Smooth muscle cell (in vitro differentiated cells): ENCODE measurements around the gene LPCAT1. TPM values are rescaled to one million over a fixed set of nuclear protein-coding genes. Genes with fewer than 3 reads are reported as not detected.

Experiments
- DNase-seq: peaks from one replicate; lab custom pipeline; 2025; ENCODE audit not compliant: unreplicated experiment; lab: John Stamatoyannopoulos, UW
- H2AFZ ChIP-seq: fragments of 200-600 bp; sonication (generic); 2 replicates; pipeline ENCODE4 v1.6.0; 2016; ENCODE audit warnings: antibody characterized with exemption, low read depth, mild to moderate bottlenecking
- H3F3A ChIP-seq: fragments of 200-600 bp; sonication (generic); 2 replicates; pipeline ENCODE4 v1.6.0; 2017; ENCODE audit warnings: antibody characterized with exemption, low read depth
- H3K27ac ChIP-seq: fragments of 200-600 bp; sonication (generic); 2 replicates; pipeline ENCODE4 v1.5.1; 2016; ENCODE audit warnings: low read depth, mild to moderate bottlenecking
- H3K27me3 ChIP-seq: fragments of 200-600 bp; sonication (generic); 2 replicates; pipeline ENCODE4 v1.6.1; 2016; ENCODE audit warnings: low read depth, mild to moderate bottlenecking
- H3K36me3 ChIP-seq: fragments of 200-600 bp; sonication (generic); 2 replicates; pipeline ENCODE4 v1.5.1; 2016; ENCODE audit warnings: low read depth
- H3K4me1 ChIP-seq: fragments of 200-600 bp; sonication (generic); 2 replicates; pipeline ENCODE4 v1.5.1; 2016; ENCODE audit warnings: low read depth
- H3K4me2 ChIP-seq: fragments of 200-600 bp; sonication (generic); 2 replicates; pipeline ENCODE4 v1.6.0; 2016; ENCODE audit warnings: mild to moderate bottlenecking
- H3K4me3 ChIP-seq: fragments of 200-600 bp; sonication (generic); 2 replicates; pipeline ENCODE4 v1.5.1; 2016; ENCODE audit warnings: mild to moderate bottlenecking
- H3K79me2 ChIP-seq: fragments of 200-600 bp; sonication (generic); 2 replicates; pipeline ENCODE4 v1.6.0; 2016; ENCODE audit warnings: low read depth, mild to moderate bottlenecking
- H3K9ac ChIP-seq: fragments of 200-600 bp; sonication (generic); 2 replicates; pipeline ENCODE4 v1.6.0; 2016; ENCODE audit warnings: low read depth
- H3K9me3 ChIP-seq: fragments of 200-600 bp; sonication (generic); replicated peaks from 2 replicates; pipeline ENCODE4 v1.5.1; 2016; ENCODE audit warnings: low read depth
- H4K20me1 ChIP-seq: fragments of 200-600 bp; sonication (generic); 2 replicates; pipeline ENCODE4 v1.6.0; 2016; ENCODE audit warnings: low read depth
- CTCF ChIP-seq: fragments of 200-600 bp; sonication (generic); IDR thresholded peaks from 2 replicates; pipeline ENCODE4 v1.5.1; 2017; ENCODE audit warnings: borderline replicate concordance, mild to moderate bottlenecking, antibody characterized with exemption; ENCODE audit not compliant: insufficient read depth, poor library complexity, severe bottlenecking
- WGBS: methylation state at CpG from one replicate; pipeline ENCODE4 v1.1.7; 2016; ENCODE audit warnings: low lambda C conversion rate; 5-methylcytosine and 5-hydroxymethylcytosine counted together
- polyA plus RNA-seq: library from polyadenylated mRNA; unstranded; fragments of >200 nt; fragmentation: Nextera tagmentation; extraction: Ambion mirVana; gene quantifications from 2 replicates; pipeline ENCODE4 v1.2.1, GENCODE V29; 2016
- total RNA-seq: library from RNA; depleted of rRNA; stranded (reverse); fragments of >200 nt; gene quantifications from 2 replicates; pipeline ENCODE4 v1.2.3, GENCODE V29; 2014

LPCAT1 gene
- total and polyA plus RNA-seq, 2 experiments from 2014 or later: 42.7 to 50.1 TPM

- Histone ChIP-seq H3K27me3 (no peaks in the 10 kb centered on the region), H4K20me1 (no peaks in the 10 kb centered on the region), H3F3A (no peaks in the 10 kb centered on the region), H3K4me1 (no peaks in the 10 kb centered on the region), H2AFZ (no peak overlapping the region), H3K9me3 (no peaks in the 10 kb centered on the region), H3K27ac (no peak overlapping the region), H3K9ac (no peak overlapping the region), H3K4me3 (no peak overlapping the region), H3K36me3 (no peaks in the 10 kb centered on the region), H3K79me2 (no peaks in the 10 kb centered on the region), H3K4me2 (no peak overlapping the region)
- DNase-seq: no peak
- WGBS: 79% methylated on average over 6 of the region's 6 CpGs
- TF ChIP-seq CTCF: no peak
Observed at GRCh38 chr5:1558944-1559343, 35.2 kb upstream of the LPCAT1 start.

- H3K27me3 ChIP-seq: no peaks in the 10 kb centered on the region
- H3K9me3 ChIP-seq: no peaks in the 10 kb centered on the region
- no peak for TF ChIP-seq CTCF
- peaks cover 4% of the 10 kb centered on the region for H3K4me1 ChIP-seq
- no peaks in the 10 kb centered on the region for H3K79me2 ChIP-seq
- H3K36me3 ChIP-seq: no peaks in the 10 kb centered on the region
- H3F3A ChIP-seq: no peaks in the 10 kb centered on the region
- no peak overlapping the region for H3K27ac ChIP-seq
- H3K4me2 ChIP-seq: no peak overlapping the region
- no peak overlapping the region for H3K4me3 ChIP-seq
- no peak overlapping the region for H3K9ac ChIP-seq
- H2AFZ ChIP-seq: no peak overlapping the region
- H4K20me1 ChIP-seq: no peaks in the 10 kb centered on the region
- DNase-seq: no peak
- 89% methylated on average over 22 of the region's 22 CpGs for WGBS
Observed at GRCh38 chr5:1557114-1557873, 33.5 kb upstream of the LPCAT1 start.

- H3K79me2 ChIP-seq: no peaks in the 10 kb centered on the region
- no peaks in the 10 kb centered on the region for H3F3A ChIP-seq
- peaks cover 4% of the 10 kb centered on the region for H3K27me3 ChIP-seq
- TF ChIP-seq CTCF: no peak
- H3K36me3 ChIP-seq: no peaks in the 10 kb centered on the region
- H2AFZ ChIP-seq: no peak overlapping the region
- H3K9me3 ChIP-seq: no peaks in the 10 kb centered on the region
- H4K20me1 ChIP-seq: no peaks in the 10 kb centered on the region
- peaks cover 4% of the 10 kb centered on the region for H3K4me1 ChIP-seq
- no peak overlapping the region for H3K4me3 ChIP-seq
- 92% methylated on average over 26 of the region's 26 CpGs for WGBS
- no peak overlapping the region for H3K27ac ChIP-seq
- H3K9ac ChIP-seq: no peak overlapping the region
- H3K4me2 ChIP-seq: peak overlapping the region; percentile 53
- DNase-seq: no peak
Observed at GRCh38 chr5:1555808-1556731, 32.3 kb upstream of the LPCAT1 start.
